Panc1 (cell line): ENCODE measurements around the gene RIOK3.

Experiments
- TCF7L2 ChIP-seq: IDR thresholded peaks from 2 replicates; pipeline ENCODE4 v1.6.1; 2011; ENCODE audit warnings: mild to moderate bottlenecking, low read depth, low read length, inconsistent platforms
- TF ChIP-seq, protein P1 (sequence below): fragments of 450-650 bp; IDR thresholded peaks from 2 replicates; pipeline ENCODE4 v1.5.1; 2017; ENCODE audit warnings: mild to moderate bottlenecking

DNA sequence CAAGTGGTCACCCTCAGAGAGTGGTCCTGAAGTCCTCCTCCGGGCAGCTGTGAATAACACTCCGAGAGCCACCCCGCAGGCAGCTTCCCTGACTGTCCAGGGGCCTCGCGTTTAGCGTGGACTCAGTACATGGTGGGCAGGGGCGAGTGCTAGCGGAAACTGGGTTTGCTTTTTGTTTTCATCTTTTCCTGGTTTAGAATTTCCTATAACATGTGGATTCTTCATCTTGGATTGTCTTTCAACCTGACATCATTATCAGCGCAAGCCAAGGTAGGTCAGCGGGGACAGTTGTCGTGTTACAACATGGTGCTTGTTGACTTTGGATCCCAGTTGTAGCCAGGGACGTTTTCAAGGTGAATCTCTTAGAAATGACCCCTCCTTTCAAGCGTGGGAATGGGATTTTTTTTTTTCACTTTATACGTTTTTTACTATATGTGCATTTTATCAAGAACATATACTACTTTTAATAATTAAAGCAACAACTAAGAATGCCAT lies 71.2 kb downstream of the RIOK3 start:
- TF ChIP-seq TCF7L2, result no peak
- TF ChIP-seq, protein P1, sequence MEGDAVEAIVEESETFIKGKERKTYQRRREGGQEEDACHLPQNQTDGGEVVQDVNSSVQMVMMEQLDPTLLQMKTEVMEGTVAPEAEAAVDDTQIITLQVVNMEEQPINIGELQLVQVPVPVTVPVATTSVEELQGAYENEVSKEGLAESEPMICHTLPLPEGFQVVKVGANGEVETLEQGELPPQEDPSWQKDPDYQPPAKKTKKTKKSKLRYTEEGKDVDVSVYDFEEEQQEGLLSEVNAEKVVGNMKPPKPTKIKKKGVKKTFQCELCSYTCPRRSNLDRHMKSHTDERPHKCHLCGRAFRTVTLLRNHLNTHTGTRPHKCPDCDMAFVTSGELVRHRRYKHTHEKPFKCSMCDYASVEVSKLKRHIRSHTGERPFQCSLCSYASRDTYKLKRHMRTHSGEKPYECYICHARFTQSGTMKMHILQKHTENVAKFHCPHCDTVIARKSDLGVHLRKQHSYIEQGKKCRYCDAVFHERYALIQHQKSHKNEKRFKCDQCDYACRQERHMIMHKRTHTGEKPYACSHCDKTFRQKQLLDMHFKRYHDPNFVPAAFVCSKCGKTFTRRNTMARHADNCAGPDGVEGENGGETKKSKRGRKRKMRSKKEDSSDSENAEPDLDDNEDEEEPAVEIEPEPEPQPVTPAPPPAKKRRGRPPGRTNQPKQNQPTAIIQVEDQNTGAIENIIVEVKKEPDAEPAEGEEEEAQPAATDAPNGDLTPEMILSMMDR, result no peak
